Tibial nerve (tissue), 4 donors: Measurements from ENCODE around the gene FGD5. TPM values are rescaled to one million over a fixed set of nuclear protein-coding genes. Genes with fewer than 3 reads are reported as not detected.

Experiments
- DNase-seq, 2 donors: peaks; one replicate each; pipeline ENCODE4 v3.0.0-alpha.2; 2019; ENCODE audit warnings: low spot score in 2 of 2
- H3K27ac ChIP-seq, 4 donors: fragments of 200-600 bp; sonication (generic) in 3 of 4; one replicate each; pipeline ENCODE4 v1.5.1; 2017 to 2019; ENCODE audit warnings: mild to moderate bottlenecking in 1 of 4
- H3K27me3 ChIP-seq, 2 donors: fragments of 200-600 bp; sonication (generic) in 1 of 2; one replicate each; pipeline versions ENCODE4 v1.5.1 to v1.6.0; 2017 to 2019
- H3K36me3 ChIP-seq, 3 donors: fragments of 200-600 bp; sonication (generic); one replicate each; pipeline ENCODE4 v1.5.1; 2018 to 2019
- H3K4me1 ChIP-seq, 4 donors: fragments of 200-600 bp; sonication (generic) in 3 of 4; one replicate each; pipeline ENCODE4 v1.5.1; 2017 to 2019
- H3K4me3 ChIP-seq, 4 donors: fragments of 200-600 bp; sonication (generic) in 3 of 4; one replicate each; pipeline ENCODE4 v1.5.1; 2017 to 2019; ENCODE audit warnings: mild to moderate bottlenecking in 1 of 4, moderate library complexity in 1 of 4
- H3K9me3 ChIP-seq, 4 donors: fragments of 200-600 bp; sonication (generic) in 3 of 4; one replicate each; pipeline ENCODE4 v1.5.1; 2017 to 2019
- EP300 ChIP-seq, 2 donors: sonication (generic); formaldehyde crosslinking; IDR thresholded peaks; one replicate each; pipeline ENCODE4 v1.6.1; 2017; ENCODE audit warnings: antibody characterized with exemption in 2 of 2, mild to moderate bottlenecking in 1 of 2
- POLR2A ChIP-seq, 2 donors: fragments of 450-650 bp; IDR thresholded peaks; one replicate each; pipeline ENCODE4 v1.6.1; 2017; ENCODE audit warnings: antibody characterized with exemption in 2 of 2, mild to moderate bottlenecking in 2 of 2, moderate library complexity in 2 of 2
- WGBS, 2 donors: methylation state at CpG; one replicate each; pipeline ENCODE4 v1.1.5; 2018; 5-methylcytosine and 5-hydroxymethylcytosine counted together
- total RNA-seq, 4 donors: library from RNA; depleted of rRNA; stranded (reverse); fragments of >200 nt; gene quantifications; one replicate each; pipeline ENCODE4 v1.1.0, GENCODE V29; 2016
- TF ChIP-seq, protein P1 (sequence below), 5 experiments: fragments of 200-600 bp in 3 of 5; fragments of 450-650 bp in 2 of 5; sonication (generic) in 3 of 5; IDR thresholded peaks; one replicate each; pipeline ENCODE4 v1.5.1; 2016 to 2019; ENCODE audit warnings: antibody characterized with exemption in 5 of 5, mild to moderate bottlenecking in 3 of 5, moderate library complexity in 2 of 5

Gene FGD5
- total RNA-seq, 4 donors from 2014 or later, result 33.3 to 41.8 (median 38.7) TPM

DNA sequence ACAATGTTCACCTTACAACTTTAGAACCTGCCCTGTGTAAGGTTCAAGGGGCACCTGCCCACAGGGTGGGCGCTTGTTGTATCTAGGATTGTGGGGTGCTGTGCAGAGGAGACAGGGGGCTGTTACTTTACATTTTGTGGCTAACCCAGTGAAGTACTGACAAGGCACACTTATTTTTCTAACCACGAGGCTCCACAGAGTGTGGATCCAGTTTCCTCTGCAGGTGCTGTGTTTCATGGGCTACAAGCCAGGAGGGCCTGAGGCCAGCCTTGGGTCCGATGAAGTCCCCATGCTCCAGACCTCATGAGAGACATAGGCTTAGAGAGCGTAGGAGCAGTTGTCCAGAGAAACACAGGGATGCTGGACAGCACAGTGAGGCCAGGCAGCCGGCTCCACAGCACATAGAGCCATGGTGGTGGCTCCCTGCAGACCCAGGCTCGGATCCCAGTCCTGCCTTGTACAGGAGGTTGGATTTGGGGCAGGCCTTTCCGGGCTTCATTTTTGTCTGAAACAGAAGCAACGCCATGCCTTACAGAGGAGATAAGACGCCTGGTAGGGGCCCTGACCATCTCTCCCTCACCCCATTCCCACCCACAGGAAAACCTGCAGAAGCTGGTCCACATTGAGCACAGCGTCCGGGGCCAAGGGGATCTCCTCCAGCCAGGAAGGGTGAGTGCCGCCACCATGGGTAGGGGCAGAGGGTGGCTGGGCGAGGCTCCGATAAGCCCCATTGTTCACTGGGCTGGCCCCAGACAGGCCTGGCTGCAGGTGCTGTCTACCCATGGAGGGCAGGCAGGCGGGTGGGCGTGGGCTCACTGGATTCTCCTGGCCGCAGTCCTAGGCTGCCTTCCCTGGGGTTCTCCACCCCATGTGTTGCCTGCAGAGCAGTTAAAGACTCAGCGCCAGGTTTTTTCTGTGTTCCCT, 88.5 kb downstream of the FGD5 start:
- H3K4me1 ChIP-seq, result peaks cover 0 to 26% (median 0%) of the 10 kb centered on the region in 4 donors

DNA sequence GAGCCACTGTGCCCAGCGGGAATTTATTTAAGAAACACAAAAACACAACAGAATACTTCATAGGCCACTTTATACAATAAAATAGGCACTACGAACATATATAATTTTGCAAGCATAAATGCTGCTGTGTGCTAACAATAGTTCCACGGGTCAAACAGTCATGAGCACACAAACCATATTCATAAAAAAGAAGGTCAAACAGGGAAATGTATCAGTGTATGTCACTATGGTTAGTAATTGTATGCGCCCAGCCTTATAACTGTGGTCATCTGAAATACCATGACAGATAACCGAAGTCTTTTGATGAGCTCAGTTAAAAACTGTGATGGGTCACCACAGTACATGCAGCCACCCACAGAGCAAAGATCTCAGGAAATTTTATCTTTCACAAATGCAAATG, 90.5 kb downstream of the FGD5 start:
- TF ChIP-seq POLR2A (IDR thresholded peaks at IDR 0.05) (no peak), EP300 (IDR thresholded peaks at IDR 0.05) (no peak)
- TF ChIP-seq, protein P1, sequence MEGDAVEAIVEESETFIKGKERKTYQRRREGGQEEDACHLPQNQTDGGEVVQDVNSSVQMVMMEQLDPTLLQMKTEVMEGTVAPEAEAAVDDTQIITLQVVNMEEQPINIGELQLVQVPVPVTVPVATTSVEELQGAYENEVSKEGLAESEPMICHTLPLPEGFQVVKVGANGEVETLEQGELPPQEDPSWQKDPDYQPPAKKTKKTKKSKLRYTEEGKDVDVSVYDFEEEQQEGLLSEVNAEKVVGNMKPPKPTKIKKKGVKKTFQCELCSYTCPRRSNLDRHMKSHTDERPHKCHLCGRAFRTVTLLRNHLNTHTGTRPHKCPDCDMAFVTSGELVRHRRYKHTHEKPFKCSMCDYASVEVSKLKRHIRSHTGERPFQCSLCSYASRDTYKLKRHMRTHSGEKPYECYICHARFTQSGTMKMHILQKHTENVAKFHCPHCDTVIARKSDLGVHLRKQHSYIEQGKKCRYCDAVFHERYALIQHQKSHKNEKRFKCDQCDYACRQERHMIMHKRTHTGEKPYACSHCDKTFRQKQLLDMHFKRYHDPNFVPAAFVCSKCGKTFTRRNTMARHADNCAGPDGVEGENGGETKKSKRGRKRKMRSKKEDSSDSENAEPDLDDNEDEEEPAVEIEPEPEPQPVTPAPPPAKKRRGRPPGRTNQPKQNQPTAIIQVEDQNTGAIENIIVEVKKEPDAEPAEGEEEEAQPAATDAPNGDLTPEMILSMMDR (IDR thresholded peaks at IDR 0.05), result no peak
- Histone ChIP-seq H3K27ac (no peak overlapping the region), H3K27me3 (no peaks in the 10 kb centered on the region), H3K9me3 (peaks cover 0 to 12% (median 0%) of the 10 kb centered on the region in 4 donors), H3K36me3 (peaks cover 0 to 13% (median 0%) of the 10 kb centered on the region in 3 donors), H3K4me3 (no peak overlapping the region), H3K4me1 (peaks cover 0 to 20% (median 0%) of the 10 kb centered on the region in 4 donors)
- no peak for DNase-seq
- WGBS, 2 donors, result 55 to 79% methylated on average over 5 of the region's 5 CpGs

More for the DNA sequence above, 88.5 kb downstream of the FGD5 start:
- Histone ChIP-seq H3K36me3 (peaks cover 0 to 13% (median 0%) of the 10 kb centered on the region in 3 donors), H3K27ac (peak overlapping the region in 1 of 4 donors; percentile 38), H3K4me3 (no peak overlapping the region), H3K9me3 (peaks cover 0 to 12% (median 0%) of the 10 kb centered on the region in 4 donors), H3K27me3 (no peaks in the 10 kb centered on the region)
- TF ChIP-seq, protein P1 (IDR thresholded peaks at IDR 0.05), result no peak
- TF ChIP-seq EP300 (IDR thresholded peaks at IDR 0.05) (no peak), POLR2A (IDR thresholded peaks at IDR 0.05) (no peak)
- no peak for DNase-seq
- 65 to 69% methylated on average over 16 to 18 of the region's 18 CpGs for WGBS, 2 donors

DNA sequence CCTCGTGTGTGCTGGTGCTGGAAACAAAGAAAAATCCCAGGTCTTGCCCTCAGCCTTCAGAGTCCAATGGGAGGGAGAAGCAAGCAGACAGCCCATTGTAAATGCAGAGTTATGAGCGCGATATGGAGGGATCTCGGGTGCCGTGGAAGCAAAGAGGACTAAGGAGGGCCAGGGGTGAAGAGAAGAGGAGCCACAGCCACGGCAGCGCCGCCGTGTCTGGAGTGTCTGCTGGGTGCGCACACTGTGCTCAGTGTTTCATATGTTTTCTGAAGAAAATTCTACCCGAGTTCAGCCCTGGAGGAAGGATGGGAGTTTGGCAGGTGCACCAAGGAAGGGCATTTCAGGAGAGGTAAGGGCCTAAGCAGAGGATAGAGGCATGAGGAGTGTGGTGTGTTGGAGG, 92.9 kb downstream of the FGD5 start:
- H3K36me3 ChIP-seq, result no peaks in the 10 kb centered on the region
- H3K4me3 ChIP-seq, result no peak overlapping the region
- peaks cover 0 to 20% (median 0%) of the 10 kb centered on the region in 4 donors for H3K4me1 ChIP-seq
- DNase-seq, result no peak
- H3K27ac ChIP-seq, result no peak overlapping the region
- TF ChIP-seq EP300 (IDR thresholded peaks at IDR 0.05) (no peak), POLR2A (IDR thresholded peaks at IDR 0.05) (no peak)
- TF ChIP-seq, protein P1 (IDR thresholded peaks at IDR 0.05), result no peak
- WGBS, 2 donors, result 80 to 83% methylated on average over 11 of the region's 11 CpGs
- H3K9me3 ChIP-seq, result no peaks in the 10 kb centered on the region
- H3K27me3 ChIP-seq, result no peaks in the 10 kb centered on the region

DNA sequence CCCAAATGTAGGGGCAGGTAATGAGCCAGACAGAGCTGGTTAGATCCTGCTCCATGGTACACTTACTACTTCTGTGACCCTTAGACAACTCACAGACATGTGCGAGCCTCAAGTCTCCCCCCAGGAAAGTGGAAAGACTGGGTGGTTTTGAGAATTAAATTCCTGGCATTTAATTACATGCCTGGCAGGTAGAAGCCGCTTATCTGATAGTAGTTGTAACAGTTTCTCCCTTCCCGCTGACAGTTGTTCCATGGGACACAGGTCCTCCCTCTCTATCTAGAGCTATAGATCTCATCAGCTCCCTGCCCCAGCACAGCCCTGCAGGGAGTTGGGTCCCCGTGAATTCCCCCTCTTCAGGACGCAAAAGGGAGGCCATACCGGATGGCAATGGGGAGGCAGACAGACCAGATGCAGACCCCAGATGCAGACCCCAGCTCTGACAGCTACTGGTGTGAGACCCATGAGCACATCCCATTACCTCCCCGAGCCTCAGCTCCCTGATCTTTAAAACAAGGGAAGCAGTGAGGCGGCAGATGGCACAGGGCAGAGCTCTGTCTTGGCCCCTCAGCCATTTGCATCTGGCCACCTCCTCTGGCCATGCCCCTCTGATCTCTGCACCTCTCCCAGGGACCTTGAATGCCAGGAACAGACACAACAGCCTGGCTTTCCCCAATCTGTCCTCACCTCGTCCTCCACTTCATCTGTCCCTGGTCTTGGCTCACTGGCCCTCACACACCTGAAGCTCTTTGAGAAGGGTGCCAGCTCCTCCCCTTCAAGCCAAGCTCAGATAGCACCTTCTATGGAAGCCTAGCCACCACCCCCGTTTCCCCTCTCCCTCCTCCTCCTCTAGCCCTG, 94.5 kb downstream of the FGD5 start:
- H3K27me3 ChIP-seq, result no peaks in the 10 kb centered on the region
- no peaks in the 10 kb centered on the region for H3K9me3 ChIP-seq
- H3K4me1 ChIP-seq, result peaks cover 0 to 4% (median 0%) of the 10 kb centered on the region in 4 donors
- no peak overlapping the region for H3K4me3 ChIP-seq
- TF ChIP-seq EP300 (IDR thresholded peaks at IDR 0.05) (no peak), POLR2A (IDR thresholded peaks at IDR 0.05) (no peak)
- DNase-seq, result no peak
- H3K27ac ChIP-seq, result no peak overlapping the region
- H3K36me3 ChIP-seq, result peaks cover 0 to 9% (median 0%) of the 10 kb centered on the region in 3 donors
- 77 to 86% methylated on average over 6 to 10 of the region's 10 CpGs for WGBS, 2 donors

DNA sequence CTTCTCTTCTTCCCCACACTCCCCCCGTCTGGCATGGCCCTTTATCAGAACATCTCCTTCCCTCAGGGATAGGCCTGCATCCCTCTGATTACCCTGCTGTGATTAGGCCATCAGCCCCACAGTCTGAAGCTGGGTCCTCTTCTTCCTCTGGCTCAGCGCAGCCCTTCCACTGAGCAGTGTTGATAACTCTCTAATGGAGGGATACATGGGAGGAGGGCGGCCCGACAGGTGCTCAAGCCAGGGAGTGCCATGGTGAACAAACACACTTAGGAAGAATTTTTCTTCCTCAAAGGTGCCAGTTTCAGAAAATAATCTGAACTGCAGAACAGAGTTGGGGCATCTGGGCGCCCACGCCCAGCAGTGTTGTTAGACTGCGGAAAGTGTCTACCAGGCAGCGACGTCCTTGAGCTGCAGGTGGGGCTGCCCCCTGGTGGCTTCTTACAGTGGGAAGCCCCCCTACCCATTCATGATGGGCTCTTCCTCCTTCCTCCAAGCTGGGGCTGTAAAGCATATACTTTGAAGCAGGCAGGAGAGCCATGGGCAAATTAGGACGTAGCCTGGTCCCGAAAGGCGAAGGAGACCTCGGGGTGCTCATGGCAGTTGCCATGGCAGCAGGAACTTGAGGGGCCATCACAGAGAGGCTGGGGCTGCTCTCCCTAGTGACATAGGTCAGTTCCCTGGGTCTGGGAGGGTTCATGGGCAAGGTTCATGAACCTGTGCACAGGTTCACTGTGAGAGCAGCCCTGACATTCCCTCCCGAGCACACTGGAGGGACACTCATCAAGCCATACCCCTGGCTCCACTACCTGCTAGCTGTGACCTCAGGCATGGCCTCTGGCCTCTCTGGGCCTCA, 95.4 kb downstream of the FGD5 start:
- peaks cover 0 to 12% (median 0%) of the 10 kb centered on the region in 3 donors for H3K36me3 ChIP-seq
- H3K27ac ChIP-seq, result no peak overlapping the region
- H3K4me3 ChIP-seq, result no peak overlapping the region
- no peaks in the 10 kb centered on the region for H3K27me3 ChIP-seq
- DNase-seq, result no peak
- no peaks in the 10 kb centered on the region for H3K9me3 ChIP-seq
- no peaks in the 10 kb centered on the region for H3K4me1 ChIP-seq
- 74 to 91% methylated on average over 13 to 14 of the region's 14 CpGs for WGBS, 2 donors
- TF ChIP-seq, protein P1 (IDR thresholded peaks at IDR 0.05), result no peak
- TF ChIP-seq POLR2A (IDR thresholded peaks at IDR 0.05) (no peak), EP300 (IDR thresholded peaks at IDR 0.05) (no peak)
